GM12878 (cell line): ENCODE results near the gene PRKAG2. TPM values are rescaled to one million over a fixed set of nuclear protein-coding genes. Genes with fewer than 3 reads are reported as not detected.

ENCODE experiments used
- ATAC-seq: fragments of 200-7000 bp; cut with Tn5 transposase; 3 replicates; pipeline ENCODE4 v1.9.1; 2020; ENCODE audit warnings: mild to moderate bottlenecking, moderate library complexity
- BruUV-seq: library from RNA; stranded (reverse); fragments of 400-500 nt; replicated peaks from 2 replicates; lab custom pipeline; 2021; lab: Mats Ljungman, UMichigan
- CTCF ChIA-PET: fragments of 300-600 bp; sonication (Branson Sonifier 250); formaldehyde crosslinking; extraction: SDS; loops from one replicate; lab custom pipeline; 2021; ENCODE audit warnings: inconsistent platforms; lab: Yijun Ruan, JAX
- POLR2A ChIA-PET: fragments of 350-600 bp; formaldehyde crosslinking; extraction: SDS; loops from one replicate; lab custom pipeline; 2021; ENCODE audit warnings: inconsistent platforms; lab: Charles Lee
- RAD21 ChIA-PET: fragments of 300-600 bp; sonication (Branson Sonifier 250); formaldehyde crosslinking; loops from one replicate; lab custom pipeline; 2023; ENCODE audit warnings: antibody characterized with exemption; ENCODE audit not compliant: unreplicated experiment; lab: Charles Lee
- SMC1A ChIA-PET: fragments of 300-600 bp; sonication (Branson Sonifier 250); formaldehyde crosslinking; loops from one replicate; lab custom pipeline; 2023; ENCODE audit not compliant: unreplicated experiment, uncharacterized antibody; lab: Charles Lee
- DNase-seq: peaks from one replicate; pipeline ENCODE4 v3.0.0-alpha.2; 2011; ENCODE audit warnings: low read depth, low spot score
- FAIRE-seq: peaks from 3 replicates; lab custom pipeline; 2011; peaks lifted over from hg19 to GRCh38; lab: Jason Lieb, UNC
- H2AFZ ChIP-seq: 2 replicates; pipeline ENCODE4 v1.6.0; 2011; ENCODE audit warnings: low read depth, low read length, control low read depth; ENCODE audit not compliant: control insufficient read depth
- H3K27ac ChIP-seq: 2 replicates; pipeline ENCODE4 v1.5.1; 2011; ENCODE audit warnings: control low read depth; ENCODE audit not compliant: control insufficient read depth, insufficient read depth
- H3K27me3 ChIP-seq, 2 experiments: replicated peaks in 1 of 2; 2 replicates each; pipeline versions ENCODE4 v1.6.0 to v1.6.1; 2011; ENCODE audit warnings: low read length in 1 of 2; ENCODE audit not compliant: control insufficient read depth in 2 of 2, insufficient read depth in 2 of 2
- H3K36me3 ChIP-seq, 2 experiments: 2 replicates each; pipeline ENCODE4 v1.5.1; 2011; ENCODE audit warnings: low read length in 1 of 2; ENCODE audit not compliant: control insufficient read depth in 2 of 2, insufficient read depth in 2 of 2
- H3K4me1 ChIP-seq: 2 replicates; pipeline ENCODE4 v1.6.1; 2011; ENCODE audit warnings: mild to moderate bottlenecking, low read length, moderate library complexity, mixed read lengths; ENCODE audit not compliant: control insufficient read depth, insufficient read depth
- H3K4me2 ChIP-seq: 2 replicates; pipeline ENCODE4 v1.6.0; 2011; ENCODE audit warnings: control low read depth; ENCODE audit not compliant: control insufficient read depth, insufficient read depth
- H3K4me3 ChIP-seq: fragments of 200-600 bp; sonication (generic); 2 replicates; pipeline ENCODE4 v1.5.1; 2016
- H3K79me2 ChIP-seq: 2 replicates; pipeline ENCODE4 v1.6.0; 2011; ENCODE audit warnings: low read length; ENCODE audit not compliant: control insufficient read depth, insufficient read depth
- H3K9ac ChIP-seq: 2 replicates; pipeline ENCODE4 v1.8.0; 2011; ENCODE audit warnings: low read length, control low read depth, mixed read lengths; ENCODE audit not compliant: control insufficient read depth, insufficient read depth
- H3K9me3 ChIP-seq: replicated peaks from 3 replicates; pipeline ENCODE4 v1.5.1; 2011; ENCODE audit warnings: mild to moderate bottlenecking, low read length; ENCODE audit not compliant: control insufficient read depth, insufficient read depth
- H4K20me1 ChIP-seq: 2 replicates; pipeline ENCODE4 v1.6.0; 2011; ENCODE audit not compliant: control insufficient read depth, insufficient read depth
- ATF3 ChIP-seq: IDR thresholded peaks from 2 replicates; pipeline ENCODE4 v1.6.1; 2011; ENCODE audit warnings: low read depth, mild to moderate bottlenecking, low read length, moderate library complexity, borderline replicate concordance; ENCODE audit errors: extremely low read depth
- BMI1 ChIP-seq: fragments of 450-650 bp; IDR thresholded peaks from 2 replicates; pipeline ENCODE4 v1.6.1; 2016; ENCODE audit warnings: mild to moderate bottlenecking, moderate library complexity, borderline replicate concordance
- CHD2 ChIP-seq: IDR thresholded peaks from 2 replicates; pipeline ENCODE4 v1.6.1; 2011; ENCODE audit warnings: low read depth, low read length, improper control_type of control experiment, borderline replicate concordance
- E2F8 ChIP-seq: fragments of 450-650 bp; IDR thresholded peaks from 2 replicates; pipeline ENCODE4 v1.6.1; 2018; ENCODE audit warnings: mild to moderate bottlenecking, low read depth, moderate library complexity; ENCODE audit not compliant: partially characterized antibody
- EED ChIP-seq: sonication (generic); IDR thresholded peaks from 2 replicates; pipeline ENCODE4 v1.6.1; 2016; ENCODE audit warnings: antibody characterized with exemption, low read depth
- ETV6 ChIP-seq, 2 experiments: fragments of 450-650 bp in 1 of 2; IDR thresholded peaks in 1 of 2; conservative IDR thresholded peaks in 1 of 2; 2 replicates each; pipeline ENCODE4 v1.6.1; 2014; ENCODE audit warnings: antibody characterized with exemption in 1 of 2, borderline replicate concordance in 1 of 2, low read depth in 1 of 2, mild to moderate bottlenecking in 1 of 2, moderate library complexity in 1 of 2
- HDGF ChIP-seq: fragments of 450-650 bp; IDR thresholded peaks from 2 replicates; pipeline ENCODE4 v1.6.1; 2016; ENCODE audit warnings: antibody characterized with exemption
- IKZF1 ChIP-seq: fragments of 450-650 bp; conservative IDR thresholded peaks from 2 replicates; pipeline ENCODE4 v1.6.1; 2017; ENCODE audit warnings: antibody characterized with exemption, mild to moderate bottlenecking
- IRF4 ChIP-seq: IDR thresholded peaks from 2 replicates; pipeline ENCODE4 v1.6.1; 2011; ENCODE audit warnings: low read depth, low read length
- LARP7 ChIP-seq: fragments of 450-650 bp; IDR thresholded peaks from 2 replicates; pipeline ENCODE4 v1.6.1; 2017; ENCODE audit warnings: mild to moderate bottlenecking
- NFYA ChIP-seq: IDR thresholded peaks from 2 replicates; pipeline ENCODE4 v1.6.1; 2011; ENCODE audit warnings: low read depth, mild to moderate bottlenecking, low read length, improper control_type of control experiment, borderline replicate concordance
- SIN3A ChIP-seq: IDR thresholded peaks from 2 replicates; pipeline ENCODE4 v1.6.1; 2012; ENCODE audit warnings: low read depth, low read length, improper control_type of control experiment
- STAT1 ChIP-seq: fragments of 450-650 bp; conservative IDR thresholded peaks from 2 replicates; pipeline ENCODE4 v1.6.1; 2014; ENCODE audit warnings: antibody characterized with exemption, mild to moderate bottlenecking
- TAF1 ChIP-seq: IDR thresholded peaks from 2 replicates; pipeline ENCODE4 v1.6.1; 2011; ENCODE audit warnings: mild to moderate bottlenecking, low read depth, low read length, borderline replicate concordance
- USF1 ChIP-seq: IDR thresholded peaks from 2 replicates; pipeline ENCODE4 v1.6.1; 2011; ENCODE audit warnings: borderline replicate concordance, low read depth, mild to moderate bottlenecking, moderate library complexity, mixed read lengths, low read length; ENCODE audit not compliant: insufficient read depth; ENCODE audit errors: extremely low read length
- YY1 ChIP-seq: IDR thresholded peaks from 2 replicates; pipeline ENCODE4 v1.6.1; 2011; ENCODE audit warnings: low read depth, mild to moderate bottlenecking, low read length
- ZBTB11 ChIP-seq: fragments of 450-650 bp; formaldehyde crosslinking; IDR thresholded peaks from 2 replicates; pipeline ENCODE4 v1.5.0; 2022; ENCODE audit warnings: mild to moderate bottlenecking, missing genetic modification characterization
- ZNF384 ChIP-seq: IDR thresholded peaks from 2 replicates; pipeline ENCODE4 v1.6.1; 2012; ENCODE audit warnings: low read depth, mild to moderate bottlenecking, low read length, improper control_type of control experiment, borderline replicate concordance
- WGBS: methylation state at CpG from one replicate; pipeline ENCODE4 v1.1.6; 2016; ENCODE audit warnings: low lambda C conversion rate; ENCODE audit not compliant: insufficient replicate concordance, insufficient coverage; ENCODE audit errors: missing lambda C conversion rate; 5-methylcytosine and 5-hydroxymethylcytosine counted together
- in situ Hi-C: fragments of 300-500 bp; cut with MboI; formaldehyde crosslinking; loops from 9 replicates; pipeline ENCODE4 v1.14.3; 2018; ENCODE audit warnings: mixed read lengths
- intact Hi-C: fragments of 100-400 bp; cut with micrococcal nuclease; formaldehyde crosslinking; loops from one replicate; pipeline ENCODE4 v1.14.2; 2022; ENCODE audit not compliant: unreplicated experiment
- polyA plus RNA-seq, 11 experiments: library from polyadenylated mRNA; depleted of rRNA in 4 of 11; unstranded in 6 of 11; stranded (reverse) in 5 of 11; fragments of >200 nt; fragmentation: Nextera tagmentation in 4 of 11; fragmentation: Illumina TruSeq in 1 of 11; extraction: Ambion mirVana in 4 of 11; extraction: Trizol in 1 of 11; gene quantifications; 1 replicate in 1 of 11; 2 replicates in 10 of 11; pipeline versions ENCODE4 v1.2.1 to v1.2.3, GENCODE V29; 2011 to 2016; ENCODE audit warnings: inconsistent platforms in 2 of 11, missing spikeins in 2 of 11, low read depth in 1 of 11
- total RNA-seq, 4 experiments: library from RNA; depleted of rRNA in 3 of 4; stranded (reverse); fragments of >200 nt in 3 of 4; fragmentation: Illumina TruSeq in 1 of 4; extraction: Trizol in 1 of 4; gene quantifications; 2 replicates each; pipeline versions ENCODE4 v1.2.1 to v1.2.3, GENCODE V29; 2013 to 2021

PRKAG2 gene
- total and polyA plus RNA-seq, 10 of the 15 experiments (the other 5 are each of a cell fraction or from before 2014, with no cell fraction given), result 3.4 to 8.9 (median 6.8) TPM

- Histone ChIP-seq H3K27ac (no peak overlapping the region), H3K36me3 (peaks cover 0 to 5% of the 10 kb centered on the region in 2 experiments; a peak in 2 of 4 replicates), H2AFZ (no peak overlapping the region), H4K20me1 (no peaks in the 10 kb centered on the region), H3K79me2 (no peaks in the 10 kb centered on the region), H3K27me3 (no peaks in the 10 kb centered on the region), H3K9ac (no peak overlapping the region), H3K4me2 (no peak overlapping the region), H3K4me1 (no peaks in the 10 kb centered on the region), H3K4me3 (no peak overlapping the region), H3K9me3 (no peaks in the 10 kb centered on the region)
- WGBS, result 96% methylated on average over 12 of the region's 12 CpGs
- ChIA-PET RAD21 (no interaction called here), SMC1A (interaction anchor here (0.7 to 1.7 kb wide), 2 partner anchors 11 to 13 kb away, joined by 3 to 5 read pairs; no protein-coding TSS in a partner anchor), CTCF (interaction anchor here (1.6 kb wide), 1 partner anchor 18 kb away, joined by 3 read pairs; no protein-coding TSS in a partner anchor), POLR2A (no interaction called here)
- no peak for TF ChIP-seq EED
- no peak for TF ChIP-seq E2F8
- no peak for TF ChIP-seq ETV6 (conservative IDR thresholded peaks at IDR 0.05 in 1 of 2, IDR thresholded peaks at IDR 0.05 in 1 of 2; ENCODE audit: borderline replicate concordance in 1 of 2, low read depth in 1 of 2)
- no peak for TF ChIP-seq NFYA
- no peak for TF ChIP-seq USF1
- no peak for TF ChIP-seq HDGF
- TF ChIP-seq STAT1, result no peak
- TF ChIP-seq ATF3, result no peak
- no peak for TF ChIP-seq ZNF384
- TF ChIP-seq LARP7, result no peak
- TF ChIP-seq ZBTB11 (CRISPR knock-in tag), result no peak
- TF ChIP-seq BMI1, result no peak
- TF ChIP-seq IRF4, result no peak
- TF ChIP-seq IKZF1, result no peak
- TF ChIP-seq CHD2, result no peak
- no peak for TF ChIP-seq YY1
- no peak for TF ChIP-seq TAF1
- TF ChIP-seq SIN3A, result no peak
- DNase-seq (no peak), FAIRE-seq (no peak), ATAC-seq (no peak)
- in situ Hi-C loops (no loop called here), intact Hi-C loops (no loop called here)
- no TSS peak for BruUV-seq
Observed at GRCh38 chr7:151556592-151556991, 320.3 kb downstream of the PRKAG2 start.
